ENCODE measurements around the gene DDX23. TPM values are rescaled to one million over a fixed set of nuclear protein-coding genes. Genes with fewer than 3 reads are reported as not detected.

The DDX23 gene
- total RNA-seq, 1 experiment from 2014 or later = 151 TPM

GRCh38 chr12:48894271-48894670 is 42.3 kb upstream of the DDX23 start:
- BruUV-seq (replicated peaks) = no TSS peak
- ChIA-PET POLR2A (no interaction called here), CTCF (no interaction called here)
- Histone ChIP-seq H3K4me1 (peaks cover 19% of the 10 kb centered on the region), H3K4me3 (ENCODE audit: low read depth, low read length) (no peak overlapping the region), H3K36me3 (ENCODE audit: control insufficient read depth, insufficient read depth, low read length) (no peaks in the 10 kb centered on the region), H3K9me3 (no peaks in the 10 kb centered on the region), H3K27me3 (replicated peaks; ENCODE audit: control insufficient read depth, insufficient read depth, low read length) (no peaks in the 10 kb centered on the region)
- Mint-ChIP-seq H3K4me1 (ENCODE audit: low read depth, unreplicated experiment) (peaks cover 21% of the 10 kb centered on the region), H3K27me3 (ENCODE audit: insufficient read depth, unreplicated experiment) (no peaks in the 10 kb centered on the region), H3K36me3 (ENCODE audit: insufficient read depth, unreplicated experiment) (peaks cover 6% of the 10 kb centered on the region), H3K4me3 (ENCODE audit: unreplicated experiment) (no peak overlapping the region), H3K27ac (ENCODE audit: unreplicated experiment) (no peak overlapping the region), H3K9me3 (ENCODE audit: unreplicated experiment) (no peaks in the 10 kb centered on the region)
- no peak for TF ChIP-seq CTCF (IDR thresholded peaks at IDR 0.05; ENCODE audit: insufficient read depth in 1 of 2, low read depth in 1 of 2, low read length in 1 of 2, severe bottlenecking in 1 of 2, unreplicated experiment in 1 of 2)
- intact Hi-C loops (cut with micrococcal nuclease; ENCODE audit: unreplicated experiment) = no loop called here
- no peak for DNase-seq

- Mint-ChIP-seq H3K4me1 (ENCODE audit: low read depth, unreplicated experiment) (peaks cover 36% of the 10 kb centered on the region), H3K4me3 (ENCODE audit: unreplicated experiment) (peak overlapping the region; percentile 63), H3K36me3 (ENCODE audit: insufficient read depth, unreplicated experiment) (peaks cover 10% of the 10 kb centered on the region), H3K27me3 (ENCODE audit: insufficient read depth, unreplicated experiment) (no peaks in the 10 kb centered on the region), H3K27ac (ENCODE audit: unreplicated experiment) (peak overlapping the region; percentile 66), H3K9me3 (ENCODE audit: unreplicated experiment) (no peaks in the 10 kb centered on the region)
- no peaks in the 10 kb centered on the region for H3K36me3 ChIP-seq (ENCODE audit: control insufficient read depth, insufficient read depth, low read length)
- ChIA-PET POLR2A (interaction anchor here (0.5 to 2.0 kb wide), 12 partner anchors 9 to 1223 kb away, joined by 3 to 75 read pairs (median 4); partner anchors contain the start of genes DDX23, FKBP11 and RND1), CTCF (interaction anchor here (0.5 to 4.2 kb wide), 36 partner anchors 8 to 1043 kb away, joined by 3 to 321 read pairs (median 5); partner anchors contain the start of genes ARF3, DDX23, FKBP11 and RHEBL1)
- peaks cover 33% of the 10 kb centered on the region for H3K4me1 ChIP-seq
- peak overlapping the region; percentile 50 for H3K4me3 ChIP-seq (ENCODE audit: low read depth, low read length)
- peak; percentile 98 to 99 for TF ChIP-seq CTCF (IDR thresholded peaks at IDR 0.05; ENCODE audit: insufficient read depth in 1 of 2, low read depth in 1 of 2, low read length in 1 of 2, severe bottlenecking in 1 of 2, unreplicated experiment in 1 of 2)
- DNase-seq = peak; percentile 97 to 99
- intact Hi-C loops (cut with micrococcal nuclease; ENCODE audit: unreplicated experiment) = loop anchor here (1.0 kb wide), 5 partner anchors 8 to 45 kb away; partner anchors contain the start of gene RND1
- H3K27me3 ChIP-seq (replicated peaks; ENCODE audit: control insufficient read depth, insufficient read depth, low read length) = no peaks in the 10 kb centered on the region
- TSS peak; percentile 74 for BruUV-seq (replicated peaks)
- H3K9me3 ChIP-seq = no peaks in the 10 kb centered on the region
Observed at GRCh38 chr12:48890657-48891418, 38.9 kb upstream of the DDX23 start.

GRCh38 chr12:48889679-48890078 is 37.7 kb upstream of the DDX23 start:
- Histone ChIP-seq H3K4me1 (peaks cover 37% of the 10 kb centered on the region), H3K27me3 (replicated peaks; ENCODE audit: control insufficient read depth, insufficient read depth, low read length) (no peaks in the 10 kb centered on the region), H3K9me3 (no peaks in the 10 kb centered on the region), H3K4me3 (ENCODE audit: low read depth, low read length) (no peak overlapping the region), H3K36me3 (ENCODE audit: control insufficient read depth, insufficient read depth, low read length) (no peaks in the 10 kb centered on the region)
- DNase-seq = no peak
- ChIA-PET CTCF (interaction anchor here (0.5 to 4.2 kb wide), 8 partner anchors 16 to 532 kb away, joined by 3 to 321 read pairs (median 12); partner anchors contain the start of genes ARF3, DDX23 and RND1), POLR2A (interaction anchor here (0.6 to 2.0 kb wide), 2 partner anchors 37 to 68 kb away, joined by 3 to 75 read pairs; partner anchors contain the start of genes ARF3 and DDX23)
- Mint-ChIP-seq H3K9me3 (ENCODE audit: unreplicated experiment) (no peaks in the 10 kb centered on the region), H3K27me3 (ENCODE audit: insufficient read depth, unreplicated experiment) (no peaks in the 10 kb centered on the region), H3K4me1 (ENCODE audit: low read depth, unreplicated experiment) (peaks cover 44% of the 10 kb centered on the region), H3K36me3 (ENCODE audit: insufficient read depth, unreplicated experiment) (peaks cover 7% of the 10 kb centered on the region), H3K27ac (ENCODE audit: unreplicated experiment) (peak overlapping the region; percentile 66), H3K4me3 (ENCODE audit: unreplicated experiment) (no peak overlapping the region)
- no TSS peak for BruUV-seq (replicated peaks)
- intact Hi-C loops (cut with micrococcal nuclease; ENCODE audit: unreplicated experiment) = loop anchor here (1.0 kb wide), 3 partner anchors 24 to 47 kb away; partner anchors contain the start of gene RND1
- TF ChIP-seq CTCF (IDR thresholded peaks at IDR 0.05; ENCODE audit: insufficient read depth in 1 of 2, low read depth in 1 of 2, low read length in 1 of 2, severe bottlenecking in 1 of 2, unreplicated experiment in 1 of 2) = no peak
